Right renal pelvis (tissue), 4 donors: ENCODE data around the gene MAK. TPM values are rescaled to one million over a fixed set of nuclear protein-coding genes. Genes with fewer than 3 reads are reported as not detected.
"Not testable (repeated sequence)": the region's sequence is repeated elsewhere in the genome, so short reads cannot be mapped to it uniquely, and the experiment has no call there.

Experiments used
- DNase-seq, 4 donors: peaks; one replicate each; pipeline ENCODE4 v3.0.0-alpha.2; 2013; ENCODE audit warnings: low read depth in 4 of 4, low spot score in 3 of 4, missing footprints in 1 of 4
- polyA plus RNA-seq, 4 donors: library from polyadenylated mRNA; unstranded; fragments of 120-200 nt; gene quantifications; one replicate each; pipeline ENCODE4 v1.2.1, GENCODE V29; 2013; ENCODE audit not compliant: insufficient read length in 4 of 4

Gene MAK, protein sequence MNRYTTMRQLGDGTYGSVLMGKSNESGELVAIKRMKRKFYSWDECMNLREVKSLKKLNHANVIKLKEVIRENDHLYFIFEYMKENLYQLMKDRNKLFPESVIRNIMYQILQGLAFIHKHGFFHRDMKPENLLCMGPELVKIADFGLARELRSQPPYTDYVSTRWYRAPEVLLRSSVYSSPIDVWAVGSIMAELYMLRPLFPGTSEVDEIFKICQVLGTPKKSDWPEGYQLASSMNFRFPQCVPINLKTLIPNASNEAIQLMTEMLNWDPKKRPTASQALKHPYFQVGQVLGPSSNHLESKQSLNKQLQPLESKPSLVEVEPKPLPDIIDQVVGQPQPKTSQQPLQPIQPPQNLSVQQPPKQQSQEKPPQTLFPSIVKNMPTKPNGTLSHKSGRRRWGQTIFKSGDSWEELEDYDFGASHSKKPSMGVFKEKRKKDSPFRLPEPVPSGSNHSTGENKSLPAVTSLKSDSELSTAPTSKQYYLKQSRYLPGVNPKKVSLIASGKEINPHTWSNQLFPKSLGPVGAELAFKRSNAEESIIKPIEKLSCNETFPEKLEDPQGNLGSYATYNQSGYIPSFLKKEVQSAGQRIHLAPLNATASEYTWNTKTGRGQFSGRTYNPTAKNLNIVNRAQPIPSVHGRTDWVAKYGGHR
- 1 to 10 TPM; 1.6 to 1.9 (median 1.6) TPM for polyA plus RNA-seq

DNA sequence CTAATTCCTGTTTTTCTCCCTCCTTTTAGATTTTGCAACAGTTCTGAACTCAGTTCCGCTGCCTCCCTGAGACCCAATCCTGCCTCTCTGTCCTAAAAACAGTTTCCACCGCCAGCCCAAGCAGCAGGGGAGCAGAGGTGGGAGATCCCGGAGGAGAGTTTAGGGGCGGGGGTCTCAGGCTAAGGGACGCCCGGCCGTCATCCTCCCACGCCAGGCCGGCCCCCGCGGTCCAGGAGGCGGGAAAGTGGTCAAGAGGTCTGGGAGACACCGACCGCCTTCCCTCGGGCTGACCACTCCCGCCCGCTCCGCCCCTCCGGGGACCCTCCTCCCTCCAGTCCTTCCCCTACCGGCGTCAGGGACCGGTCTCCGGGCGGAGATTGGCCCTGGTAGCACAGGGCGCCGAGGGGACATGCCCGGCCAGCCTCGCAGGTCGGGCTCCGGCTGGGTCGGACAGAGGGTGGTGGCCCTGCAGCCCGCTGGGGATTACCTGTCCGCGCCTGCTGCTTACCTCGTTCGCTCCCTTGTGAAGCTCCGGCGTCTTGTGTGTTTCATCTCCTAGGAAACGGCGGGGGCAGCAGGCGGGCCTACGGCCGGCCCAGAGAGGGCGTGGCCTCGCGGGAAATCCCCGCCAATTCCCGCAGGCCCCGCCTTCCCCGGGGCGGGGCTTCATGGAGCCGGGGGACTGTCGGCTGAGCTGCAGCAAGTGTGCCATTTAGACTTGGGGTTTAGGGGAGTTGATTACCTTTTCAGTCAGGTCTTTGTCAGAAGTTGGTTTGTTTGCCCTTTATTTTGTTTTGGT, at the start of gene MAK:
Gene MAK (minus strand): TSS at position 545 of the 799 bp plus-strand sequence. CDS start 7,891 bp downstream, outside the sequence.
- peak; percentile 86 to 91 (median 88) for DNase-seq

DNA sequence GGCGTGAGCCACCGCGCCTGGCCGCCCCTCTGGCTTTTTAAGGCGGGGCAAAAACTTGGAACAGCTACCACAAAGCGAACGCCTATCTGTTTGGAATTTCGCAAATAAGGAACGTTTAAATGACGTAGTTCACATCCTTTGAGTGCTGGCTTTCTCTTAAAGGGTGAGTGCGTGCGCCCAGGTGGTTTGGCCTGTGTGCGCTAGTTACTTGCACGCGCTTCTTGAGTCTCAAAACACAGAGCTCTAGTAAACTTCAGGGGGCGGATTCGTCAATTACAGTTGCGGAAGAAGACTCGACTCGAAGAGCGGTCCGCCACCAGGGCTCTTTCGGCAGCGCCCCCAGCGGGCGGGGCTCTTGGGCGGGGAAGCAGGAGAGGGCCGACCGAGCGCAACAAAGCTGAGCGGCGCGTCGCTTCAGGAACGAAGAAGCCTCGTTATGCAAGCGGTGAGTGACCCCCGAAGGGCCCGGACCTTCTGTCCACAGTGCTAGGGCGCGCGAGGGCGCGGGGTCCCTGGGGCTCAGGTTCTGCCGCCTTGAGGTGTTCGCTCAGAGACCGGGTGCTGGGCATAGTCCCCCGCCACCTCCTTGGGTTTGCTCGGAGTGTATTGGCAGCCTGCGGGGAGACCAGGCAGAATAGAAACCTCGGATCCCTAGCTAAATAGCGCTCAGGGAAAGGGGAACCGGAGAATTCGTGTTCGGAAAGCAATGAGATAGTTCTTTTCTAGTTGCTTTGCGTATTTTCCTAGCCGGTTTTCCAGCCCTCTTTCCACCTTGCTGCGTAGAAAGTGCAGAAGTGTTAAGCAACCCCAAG, 48.6 kb upstream of the MAK start, which contains the start of gene SYCP2L:
Gene SYCP2L (plus strand): TSS at position 362 of the 812 bp plus-strand sequence. CDS start 75 bp downstream, at position 437.
- DNase-seq: no peak

DNA sequence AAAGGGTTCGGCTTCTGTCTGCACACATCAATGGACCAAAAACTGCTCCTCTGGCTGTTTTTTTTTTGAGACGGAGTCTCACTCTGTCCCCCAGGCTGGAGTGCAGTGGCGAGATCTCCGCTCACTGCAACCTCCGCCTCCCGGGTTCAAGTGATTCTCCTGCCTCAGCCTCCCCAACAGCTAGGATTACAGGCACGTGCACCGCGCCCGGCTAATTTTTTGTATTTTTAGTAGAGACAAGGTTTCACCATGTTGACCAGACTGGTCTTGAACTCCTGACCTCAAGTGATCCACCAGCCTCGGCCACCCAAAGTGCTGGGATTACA, 48.0 kb upstream of the MAK start:
- not testable (repeated sequence) for DNase-seq

DNA sequence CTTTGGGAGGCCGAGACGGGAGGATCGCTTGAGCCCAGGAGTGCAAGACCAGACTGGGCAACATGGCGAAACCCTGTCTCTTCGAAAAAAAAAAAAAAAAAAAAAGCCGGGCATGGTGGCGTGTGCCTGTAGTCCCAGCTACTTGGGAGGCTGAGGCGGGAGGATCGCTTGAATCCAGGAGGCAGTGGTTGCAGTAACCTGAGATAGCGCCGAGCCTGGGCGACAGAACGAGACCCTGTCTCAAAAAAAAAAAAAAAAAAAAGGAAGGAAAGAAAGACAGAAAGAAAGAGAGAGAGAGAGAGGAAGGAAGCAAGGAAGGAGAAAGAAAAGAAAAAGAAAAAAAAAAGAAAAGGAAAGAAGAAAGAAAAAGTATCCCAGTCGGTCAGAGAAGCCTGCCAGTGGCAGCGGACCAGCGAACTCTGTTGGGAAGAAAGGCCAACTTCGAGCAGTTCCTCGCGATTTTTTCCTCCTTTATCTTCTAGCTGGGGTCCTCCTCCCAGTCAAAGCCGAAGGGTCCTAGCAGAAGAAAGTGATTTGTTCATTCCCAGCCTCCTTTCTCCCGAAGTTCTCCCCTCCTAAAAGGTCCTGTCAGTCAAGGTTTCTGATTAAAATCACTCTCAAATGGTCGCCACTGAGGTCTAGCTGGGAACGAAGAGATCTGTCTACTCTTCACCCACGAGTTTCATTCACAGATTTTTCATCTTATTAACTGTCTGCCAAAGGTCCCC, 46.1 kb upstream of the MAK start:
- no peak for DNase-seq

DNA sequence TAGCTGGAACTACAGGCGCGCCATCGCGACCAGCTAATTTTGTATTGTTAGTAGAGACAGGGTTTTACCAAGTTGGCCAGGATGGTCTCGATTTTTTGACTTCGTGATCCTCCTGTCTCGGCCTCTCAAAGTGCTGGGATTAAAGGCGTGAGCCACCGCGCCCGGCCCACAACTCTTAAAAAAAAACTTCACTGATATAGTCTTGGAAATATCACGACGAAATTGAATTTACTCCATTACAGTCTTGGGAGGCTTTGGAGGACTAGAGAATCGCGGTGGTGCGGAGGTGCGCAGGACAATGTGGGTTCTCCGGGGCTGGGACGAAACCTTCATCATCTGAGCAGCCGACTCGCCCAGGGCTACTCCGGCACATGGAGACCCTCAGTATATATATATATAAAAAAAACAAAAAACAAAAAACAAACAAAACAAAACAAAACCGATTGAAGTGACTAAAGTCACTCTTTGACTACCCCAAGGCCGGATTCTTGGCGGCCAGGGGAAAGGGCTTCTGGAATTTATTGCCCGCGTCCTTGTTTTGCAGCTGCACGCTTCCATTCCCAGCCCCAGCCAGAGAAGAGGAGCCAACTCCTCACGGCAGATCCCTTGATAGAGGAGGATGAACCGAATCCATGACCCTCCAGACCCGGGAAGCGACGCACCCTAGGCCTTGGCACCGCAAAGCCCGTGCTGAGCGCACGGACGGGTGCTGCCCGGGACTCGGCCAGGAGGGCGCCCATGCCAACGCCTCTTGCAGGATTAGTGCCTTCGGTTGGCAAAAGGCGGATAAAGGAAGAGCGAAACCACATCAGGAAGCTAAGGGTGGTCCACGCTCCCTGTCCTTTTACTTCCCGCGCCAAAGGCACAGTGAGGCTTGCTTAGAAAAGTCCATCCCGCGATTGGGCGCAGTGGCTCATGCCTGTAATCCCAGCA, 45.2 kb upstream of the MAK start:
- DNase-seq: no peak

DNA sequence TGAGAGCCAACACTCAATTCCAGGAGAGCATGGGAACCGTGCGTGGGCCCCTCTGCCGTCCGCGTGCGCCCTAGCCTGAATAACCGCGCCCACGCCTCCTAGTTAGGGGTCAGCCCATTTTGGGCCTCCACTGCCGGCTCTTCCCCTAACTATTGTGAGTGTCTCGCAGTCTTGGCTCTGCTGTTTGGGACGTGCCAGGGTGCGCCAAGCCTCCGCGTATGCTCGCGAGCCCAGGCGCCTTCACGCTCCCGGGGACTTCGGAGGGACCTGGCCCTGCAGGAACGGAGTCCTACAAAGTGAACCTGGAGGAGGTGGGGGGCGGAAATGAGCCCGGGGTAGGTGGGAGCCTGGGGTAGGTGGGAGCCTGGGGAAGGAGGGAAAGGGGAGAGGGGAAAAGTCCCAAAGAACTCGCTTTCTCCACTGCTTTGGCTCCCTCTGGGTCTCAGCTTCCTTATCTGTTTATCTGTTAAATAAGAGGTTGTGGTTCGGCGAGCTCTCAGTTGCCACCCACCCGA, 44.4 kb upstream of the MAK start:
- DNase-seq: no peak

DNA sequence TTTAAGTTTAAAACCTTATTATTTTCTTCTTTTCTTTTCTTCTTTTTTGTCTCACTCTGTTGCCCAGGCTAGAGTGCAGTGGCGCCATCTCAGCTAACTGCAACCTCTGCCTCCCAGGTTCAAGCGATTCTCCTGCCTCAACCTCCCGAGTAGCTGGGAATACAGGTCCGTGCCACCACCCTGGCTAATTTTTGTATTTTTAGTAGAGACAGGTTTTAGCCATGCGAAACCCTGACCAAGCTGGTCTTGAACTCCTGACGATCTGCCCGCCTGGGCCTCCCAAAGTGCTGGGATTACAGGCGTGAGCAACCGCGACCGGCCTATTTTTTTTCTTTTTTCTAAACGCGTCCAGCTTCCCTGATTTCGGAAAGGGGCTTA, 43.9 kb upstream of the MAK start:
- not testable (repeated sequence) for DNase-seq

DNA sequence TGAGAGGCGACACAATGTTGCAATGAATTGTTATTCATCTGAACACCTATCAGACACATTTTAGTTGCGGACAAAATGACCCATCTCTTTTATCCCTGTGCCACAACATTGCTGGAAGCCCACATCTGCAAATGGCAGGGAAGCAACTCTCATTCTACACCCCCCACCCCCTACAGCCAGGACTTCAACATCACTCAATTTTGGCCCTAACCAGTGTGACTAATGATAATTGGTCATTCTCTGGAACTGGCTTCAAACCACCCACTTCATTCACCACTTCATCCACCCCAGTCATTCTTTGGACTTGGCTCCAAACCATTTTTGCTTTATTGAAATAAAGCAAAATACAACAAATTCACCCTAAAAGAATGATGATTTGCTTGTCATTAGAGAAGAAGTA, 42.0 kb upstream of the MAK start:
- DNase-seq: no peak

DNA sequence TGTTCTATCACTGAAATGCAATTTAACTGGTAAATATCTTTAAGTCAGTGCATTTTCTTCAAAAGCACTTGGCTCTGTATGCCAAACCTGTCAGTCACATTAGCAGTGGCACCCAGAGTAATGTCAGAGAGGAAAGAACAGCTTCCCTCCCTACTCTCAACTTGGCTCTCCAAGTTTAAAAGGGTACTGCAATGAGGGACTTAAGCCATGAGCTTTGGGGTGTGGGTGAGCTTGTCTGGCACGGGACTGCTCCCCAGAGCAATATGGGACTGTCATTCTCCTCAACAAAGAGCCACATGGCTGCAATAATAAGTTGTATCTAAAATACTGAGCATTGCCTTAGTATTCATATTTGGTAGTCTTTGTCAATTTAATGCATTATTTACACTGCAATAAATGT, 39.5 kb upstream of the MAK start:
- DNase-seq: no peak

DNA sequence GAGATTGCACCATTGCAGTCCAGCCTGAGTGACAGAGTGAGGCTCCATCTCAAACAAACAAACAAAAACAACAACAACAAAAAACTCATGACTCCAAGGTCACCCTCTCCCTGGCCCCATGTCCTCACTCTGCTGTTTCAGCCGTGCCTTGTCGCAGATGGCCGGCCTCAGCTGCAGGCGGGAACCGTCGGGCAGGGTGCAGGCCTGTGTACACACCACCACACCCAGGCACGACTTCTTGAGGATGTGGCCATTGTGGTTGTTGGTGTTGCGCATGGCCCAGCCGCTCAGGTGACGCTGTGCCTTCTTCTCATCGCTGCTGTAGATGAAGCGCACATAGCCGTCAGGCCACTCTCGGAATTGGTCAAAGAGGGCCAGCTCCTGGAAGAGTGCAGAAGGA, 38.7 kb upstream of the MAK start:
- DNase-seq: no peak

DNA sequence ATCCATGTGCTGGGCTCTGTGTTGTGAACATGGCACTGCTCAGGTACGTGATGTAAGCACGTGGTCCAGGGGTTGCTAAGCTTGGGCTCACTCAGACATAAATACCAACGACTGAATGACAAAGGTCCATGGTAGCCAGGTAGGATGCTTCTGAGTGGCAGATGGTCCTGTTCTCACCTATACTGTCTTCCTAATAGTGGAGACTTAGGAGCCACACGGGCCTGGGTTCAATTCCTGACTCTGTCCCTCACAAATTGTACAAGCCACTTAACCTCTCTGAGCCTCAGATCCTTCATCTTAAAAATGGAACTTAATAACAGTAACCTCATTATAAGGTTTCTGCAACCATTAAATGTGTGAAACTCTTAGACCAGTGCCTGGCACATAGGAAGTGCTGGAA, 36.7 kb upstream of the MAK start:
- DNase-seq: no peak

DNA sequence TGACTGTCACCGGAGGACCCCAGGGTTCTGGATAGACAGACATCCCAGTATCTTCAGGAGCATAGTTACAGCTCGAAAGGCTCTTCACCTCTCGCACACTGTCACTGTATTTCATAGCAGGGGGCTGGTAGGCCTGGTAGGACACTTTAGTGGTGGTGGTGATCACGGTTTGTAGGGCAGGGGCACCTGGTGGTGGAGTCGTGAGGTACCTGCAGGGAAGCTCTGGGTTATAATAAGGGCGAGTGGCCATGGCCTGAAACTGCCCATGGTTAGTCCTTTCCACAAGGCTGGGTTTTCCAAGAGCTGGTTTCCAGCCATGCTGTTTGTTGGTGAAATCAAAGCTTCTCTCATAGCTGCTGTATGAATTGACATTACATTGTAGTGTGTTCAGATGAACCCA, 35.9 kb upstream of the MAK start:
- DNase-seq: no peak

DNA sequence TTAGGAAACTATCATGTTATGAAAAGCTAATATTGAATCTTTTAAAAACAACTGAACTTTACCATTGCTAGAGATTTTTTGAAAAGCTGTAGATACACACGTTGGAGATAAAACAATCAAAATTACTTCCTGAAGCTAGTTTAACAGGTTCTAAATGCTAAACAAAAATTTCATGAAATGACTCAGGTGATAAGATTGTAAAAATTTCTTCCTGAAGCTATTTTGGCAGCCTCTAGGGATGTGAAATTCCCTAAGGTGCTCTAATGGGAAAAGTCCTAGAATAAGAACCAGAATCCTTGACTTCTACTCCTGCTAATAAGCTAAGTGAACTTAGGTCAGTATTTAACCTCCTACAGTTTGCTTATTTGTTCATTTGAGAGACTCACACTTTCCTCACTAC, 35.0 kb upstream of the MAK start:
- DNase-seq: no peak

DNA sequence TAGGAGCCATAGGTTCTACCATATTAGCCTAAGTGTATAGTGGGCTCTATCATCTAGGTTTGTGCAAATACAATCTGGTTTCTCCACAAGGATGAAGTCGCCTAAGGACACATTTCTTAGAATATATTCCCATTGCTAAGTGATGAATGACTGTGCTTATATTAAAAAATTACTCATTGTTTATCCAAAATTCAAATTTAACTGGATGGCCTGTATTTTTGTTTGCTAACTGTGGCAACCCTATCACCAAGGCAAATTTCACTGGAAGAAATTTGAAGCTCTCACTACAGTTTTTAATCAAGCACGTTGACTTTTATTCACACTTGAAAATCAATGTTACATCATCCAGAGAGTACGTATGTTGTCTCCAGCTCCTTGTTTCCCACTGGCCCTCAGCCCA, 29.6 kb upstream of the MAK start:
- no peak for DNase-seq

DNA sequence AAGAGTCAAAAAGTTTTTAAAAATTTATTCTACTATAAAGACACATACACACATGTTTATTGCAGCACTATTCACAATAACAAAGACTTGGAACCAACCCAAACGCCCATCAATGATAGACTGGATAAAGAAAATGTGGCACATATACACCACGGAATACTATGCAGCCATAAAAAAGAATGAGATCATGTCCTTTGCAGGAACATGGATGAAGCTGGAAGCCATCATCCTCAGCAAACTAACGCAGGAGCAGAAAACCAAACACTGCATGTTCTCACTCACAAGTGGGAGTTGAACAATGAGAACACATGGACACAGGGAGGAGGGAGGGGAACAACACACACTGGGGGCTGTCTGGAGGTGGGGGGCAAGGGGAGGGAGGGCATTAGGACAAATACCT, 28.4 kb upstream of the MAK start:
- not testable (repeated sequence) for DNase-seq

DNA sequence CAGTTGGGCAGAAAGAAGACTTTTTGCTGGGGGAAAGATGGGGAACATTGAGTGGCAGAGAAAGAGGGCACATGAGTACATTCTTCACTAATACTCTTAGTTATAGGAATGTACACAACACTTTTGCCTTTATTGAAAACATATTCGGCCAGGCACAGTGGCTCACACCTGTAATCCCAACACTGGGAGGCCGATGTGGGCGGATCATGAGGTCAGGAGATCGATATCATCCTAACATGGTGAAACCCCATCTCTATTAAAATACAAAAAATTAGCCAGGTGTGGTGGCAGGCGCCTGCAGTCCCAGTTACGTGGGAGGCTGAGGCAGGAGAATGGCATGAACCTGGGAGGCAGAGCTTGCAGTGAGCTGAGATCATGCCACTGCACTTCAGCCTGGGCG, 24.7 kb upstream of the MAK start:
- DNase-seq: not testable (repeated sequence)

DNA sequence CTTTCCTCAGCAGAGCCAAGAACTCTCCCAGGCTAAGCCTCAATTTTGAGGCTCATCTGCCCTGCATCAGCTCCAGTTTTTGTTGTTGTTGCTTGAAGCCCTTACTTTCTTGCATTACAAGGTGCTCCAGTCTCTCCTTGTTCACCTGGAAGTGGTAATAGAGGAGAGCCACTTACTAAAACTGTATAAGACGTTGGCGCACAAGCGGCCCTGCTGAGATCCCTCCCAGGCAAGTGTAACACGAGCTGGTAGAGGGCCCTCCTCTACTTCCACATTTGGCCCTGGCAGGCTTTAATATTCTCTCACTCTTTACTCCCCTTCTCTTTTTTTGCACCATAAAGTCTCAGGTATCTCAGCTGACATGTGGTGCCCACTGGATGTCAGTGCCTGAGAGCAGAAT, 24.0 kb upstream of the MAK start:
- no peak for DNase-seq

DNA sequence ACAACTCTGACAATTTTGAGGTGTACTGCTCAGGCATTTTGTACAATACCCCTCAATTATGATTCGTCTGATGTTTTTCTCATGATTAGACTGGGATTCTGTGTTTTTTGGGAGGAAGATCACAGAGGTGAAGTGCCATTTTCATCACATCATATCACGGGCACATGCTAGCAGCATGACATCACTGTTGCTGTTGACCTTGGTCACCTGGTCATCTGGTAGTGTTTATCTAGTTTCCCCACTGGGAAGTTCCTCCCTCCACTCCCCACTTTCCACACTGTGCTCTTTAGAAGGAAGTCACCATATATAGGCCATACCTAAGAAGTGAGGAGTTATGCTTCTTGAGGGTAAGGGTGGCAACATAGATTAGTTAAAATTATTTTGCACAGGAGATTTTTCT, 22.7 kb upstream of the MAK start:
- no peak for DNase-seq

DNA sequence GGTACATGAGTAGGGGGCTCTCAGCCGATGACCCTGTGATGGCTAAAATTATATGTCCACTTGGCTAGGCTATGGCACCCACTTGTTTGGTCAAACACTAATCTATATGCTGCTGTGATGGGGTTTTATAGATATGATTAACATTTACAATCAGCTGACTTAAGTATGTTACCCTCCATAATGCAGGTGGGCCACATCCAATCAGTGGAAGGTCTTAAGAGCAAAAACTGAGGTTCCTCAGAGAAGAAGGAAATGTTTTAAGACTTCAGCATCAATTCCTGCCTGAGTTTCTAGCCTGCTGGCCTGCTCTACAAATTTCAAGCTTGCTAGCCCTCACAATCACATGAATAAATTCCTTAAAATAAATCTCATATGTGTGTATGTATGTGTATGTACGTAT, 18.9 kb upstream of the MAK start:
- no peak for DNase-seq
